CD4-positive, CD25-positive, alpha-beta regulatory T cell (primary cell): Measurements from ENCODE around the gene TERB1. TPM values are rescaled to one million over a fixed set of nuclear protein-coding genes. Genes with fewer than 3 reads are reported as not detected.

Source experiments
- ATAC-seq, 2 donors: fragments of 150-1000 bp; cut with Tn5 transposase; one replicate each; pipeline ENCODE4 v1.10.0; 2021; ENCODE audit warnings: low read depth in 2 of 2, moderate number of reproducible peaks in 2 of 2, moderate library complexity in 1 of 2
- DNase-seq, 3 donors: peaks; one replicate each; pipeline versions ENCODE4 v3.0.0 to v3.0.0-alpha.2; 2012 to 2022; ENCODE audit warnings: mixed read lengths in 1 of 3
- H3K27ac ChIP-seq: one replicate; pipeline ENCODE4 v1.7.0; 2013; ENCODE audit warnings: mild to moderate bottlenecking, low read length; ENCODE audit not compliant: insufficient read depth, poor library complexity, severe bottlenecking
- H3K27me3 ChIP-seq: one replicate; pipeline ENCODE4 v1.7.0; 2013; ENCODE audit warnings: low read length; ENCODE audit not compliant: control insufficient read depth, insufficient read depth
- H3K36me3 ChIP-seq: one replicate; pipeline ENCODE4 v1.7.0; 2013; ENCODE audit warnings: mild to moderate bottlenecking, low read length, moderate library complexity; ENCODE audit not compliant: control insufficient read depth, insufficient read depth
- H3K4me1 ChIP-seq: 2 replicates; pipeline ENCODE4 v1.7.0; 2013; ENCODE audit warnings: mild to moderate bottlenecking, low read length; ENCODE audit not compliant: insufficient read depth, control insufficient read depth, poor library complexity, severe bottlenecking
- H3K4me3 ChIP-seq: one replicate; pipeline ENCODE4 v1.7.0; 2013; ENCODE audit warnings: low read depth, mild to moderate bottlenecking, low read length, moderate library complexity
- H3K9me3 ChIP-seq, 2 experiments: 1 replicate in 1 of 2; 2 replicates in 1 of 2; pipeline ENCODE4 v1.7.0; 2013; ENCODE audit warnings: low read length in 2 of 2, mild to moderate bottlenecking in 1 of 2, moderate library complexity in 1 of 2; ENCODE audit not compliant: control insufficient read depth in 2 of 2
- H3K27ac Mint-ChIP-seq, 3 donors: one replicate each; pipeline ENCODE4 v1.8.0; 2020 to 2022; ENCODE audit warnings: mild to moderate bottlenecking in 3 of 3, mixed read lengths in 3 of 3, moderate library complexity in 2 of 3
- H3K27me3 Mint-ChIP-seq: one replicate; pipeline ENCODE4 v1.8.0; 2022; ENCODE audit warnings: mild to moderate bottlenecking, mixed read lengths
- H3K36me3 Mint-ChIP-seq: one replicate; pipeline ENCODE4 v1.8.0; 2020; ENCODE audit warnings: mixed read lengths
- H3K4me1 Mint-ChIP-seq, 4 donors: one replicate each; pipeline ENCODE4 v1.8.0; 2020 to 2022; ENCODE audit warnings: mixed read lengths in 4 of 4, mild to moderate bottlenecking in 1 of 4
- H3K4me3 Mint-ChIP-seq, 4 donors: one replicate each; pipeline ENCODE4 v1.8.0; 2020 to 2022; ENCODE audit warnings: mild to moderate bottlenecking in 4 of 4, mixed read lengths in 4 of 4, moderate library complexity in 3 of 4
- H3K9me3 Mint-ChIP-seq, 7 donors: one replicate each; pipeline ENCODE4 v1.8.0; 2020 to 2022; ENCODE audit warnings: mixed read lengths in 7 of 7, mild to moderate bottlenecking in 3 of 7, moderate library complexity in 2 of 7
- polyA plus RNA-seq, 4 donors: library from polyadenylated mRNA; unstranded; fragments of 300-500 nt; fragmentation: Illumina TruSeq; gene quantifications; one replicate each; pipeline ENCODE4 v1.2.3, GENCODE V29; 2021
- total RNA-seq: library from RNA; stranded (reverse); gene quantifications from one replicate; pipeline ENCODE4 v1.2.3, GENCODE V29; 2022

The TERB1 gene
- total and polyA plus RNA-seq, 5 donors from 2014 or later, result 0.20 TPM; not detected in 4

GRCh38 chr16:66752958-66753357 lies 48.4 kb downstream of the TERB1 start:
- H3K27ac Mint-ChIP-seq, result no peak overlapping the region
- no peak for ATAC-seq
- H3K4me3 Mint-ChIP-seq, result peak overlapping the region in 3 of 4 donors; percentile 77 to 86 (median 81)
- H3K9me3 Mint-ChIP-seq, result no peaks in the 10 kb centered on the region
- Histone ChIP-seq H3K4me3 (no peak overlapping the region), H3K27ac (no peak overlapping the region), H3K36me3 (peaks cover 14% of the 10 kb centered on the region), H3K27me3 (peaks cover 20% of the 10 kb centered on the region), H3K4me1 (peaks cover 28% of the 10 kb centered on the region), H3K9me3 (no peaks in the 10 kb centered on the region)
- peaks cover 12% of the 10 kb centered on the region for H3K36me3 Mint-ChIP-seq
- peak in 1 of 3 donors; percentile 13 for DNase-seq
- peaks cover 34% of the 10 kb centered on the region for H3K27me3 Mint-ChIP-seq
- H3K4me1 Mint-ChIP-seq, result peaks cover 9 to 36% (median 26%) of the 10 kb centered on the region in 4 donors

GRCh38 chr16:66752379-66752778 lies 49.0 kb downstream of the TERB1 start:
- Histone ChIP-seq H3K36me3 (peaks cover 17% of the 10 kb centered on the region), H3K4me1 (peaks cover 28% of the 10 kb centered on the region), H3K4me3 (no peak overlapping the region), H3K9me3 (no peaks in the 10 kb centered on the region), H3K27me3 (peaks cover 20% of the 10 kb centered on the region), H3K27ac (no peak overlapping the region)
- Mint-ChIP-seq H3K4me3 (peak overlapping the region; percentile 77 to 86 (median 82)), H3K27ac (peak overlapping the region; percentile 61 to 90 (median 76)), H3K9me3 (no peaks in the 10 kb centered on the region), H3K4me1 (peaks cover 9 to 39% (median 26%) of the 10 kb centered on the region in 4 donors), H3K36me3 (peaks cover 12% of the 10 kb centered on the region), H3K27me3 (peaks cover 34% of the 10 kb centered on the region)
- ATAC-seq (no peak), DNase-seq (no peak)

DNA sequence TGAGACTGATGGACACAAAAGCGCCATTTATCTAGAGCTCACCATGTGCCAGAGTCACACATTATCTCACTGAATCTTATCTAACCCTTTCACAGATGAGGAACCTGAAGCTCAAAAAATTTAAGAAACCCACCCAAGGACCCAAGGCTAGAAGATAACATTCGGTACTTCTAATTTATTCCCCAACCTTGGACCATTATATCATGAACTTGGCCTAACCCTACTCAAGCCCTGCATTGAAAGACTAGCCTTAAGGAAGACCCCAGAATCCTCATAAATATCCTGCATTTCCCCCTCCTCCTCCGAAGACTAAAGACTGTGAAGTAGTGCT lies 49.4 kb downstream of the TERB1 start:
- Histone ChIP-seq H3K4me3 (peak overlapping the region; percentile 77), H3K4me1 (peaks cover 28% of the 10 kb centered on the region), H3K27me3 (peaks cover 20% of the 10 kb centered on the region), H3K36me3 (peaks cover 20% of the 10 kb centered on the region), H3K9me3 (no peaks in the 10 kb centered on the region), H3K27ac (peak overlapping the region; percentile 66)
- Mint-ChIP-seq H3K4me1 (peaks cover 9 to 42% (median 27%) of the 10 kb centered on the region in 4 donors), H3K9me3 (no peaks in the 10 kb centered on the region), H3K36me3 (peaks cover 12% of the 10 kb centered on the region), H3K4me3 (peak overlapping the region; percentile 77 to 86 (median 82)), H3K27me3 (peaks cover 32% of the 10 kb centered on the region), H3K27ac (peak overlapping the region; percentile 61 to 90 (median 76))
- ATAC-seq (no peak), DNase-seq (no peak)

DNA sequence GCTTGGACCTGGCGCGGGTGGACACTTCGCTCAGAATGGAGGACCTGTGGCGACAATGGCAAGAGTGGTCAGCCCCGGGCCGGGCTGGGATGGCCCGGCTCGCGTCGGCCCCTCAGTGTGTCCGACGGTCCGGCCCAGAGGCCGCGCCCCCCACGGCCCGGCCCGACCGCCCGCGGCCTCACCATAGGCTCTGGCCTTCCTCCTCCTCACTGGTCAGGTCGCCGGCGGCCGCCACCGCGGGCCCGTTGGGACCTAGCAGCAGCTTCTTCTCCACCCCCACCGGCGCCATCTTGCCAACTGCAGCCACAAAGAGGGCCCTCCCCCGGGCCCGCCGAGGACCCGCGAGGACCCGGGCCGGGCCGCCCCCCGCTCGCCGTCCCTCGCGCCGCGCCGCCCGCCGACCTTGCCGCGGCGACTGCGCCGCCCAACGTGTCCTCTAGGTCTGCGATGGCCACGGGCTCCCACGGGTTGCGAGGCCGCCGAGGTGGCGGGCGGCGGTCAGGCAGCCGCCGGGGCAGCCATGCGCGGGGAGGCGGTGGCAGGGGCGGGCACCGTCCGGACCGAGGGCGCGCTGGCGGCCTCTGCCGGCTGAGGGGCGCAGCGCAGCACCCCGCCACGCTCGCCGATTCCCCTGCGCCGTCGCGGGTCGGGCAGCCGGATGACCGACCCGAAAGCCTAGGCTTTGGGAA lies 49.9 kb downstream of the TERB1 start, which contains the start of gene DYNC1LI2:
TSS of gene DYNC1LI2 (minus strand) at position 307 of the 689 bp plus-strand sequence. CDS start at position 289, 18 bp downstream.
- Histone ChIP-seq H3K27me3 (peaks cover 20% of the 10 kb centered on the region), H3K9me3 (no peaks in the 10 kb centered on the region), H3K4me3 (peak within 1 kb of the TSS; percentile 93), H3K36me3 (peaks cover 25% of the 10 kb centered on the region), H3K4me1 (peaks cover 28% of the 10 kb centered on the region), H3K27ac (peak within 1 kb of the TSS; percentile 66)
- DNase-seq, result peak; percentile 73 to 86 (median 83)
- Mint-ChIP-seq H3K4me1 (peaks cover 9 to 47% (median 31%) of the 10 kb centered on the region in 4 donors), H3K4me3 (peak within 1 kb of the TSS; percentile 77 to 97 (median 92)), H3K27me3 (peaks cover 27% of the 10 kb centered on the region), H3K9me3 (no peaks in the 10 kb centered on the region), H3K36me3 (peaks cover 12% of the 10 kb centered on the region), H3K27ac (peak within 1 kb of the TSS; percentile 90 to 96 (median 93))
- ATAC-seq, result peak; percentile 94 to 95

GRCh38 chr16:66751053-66751302 lies 50.4 kb downstream of the TERB1 start:
- H3K27me3 Mint-ChIP-seq, result peaks cover 23% of the 10 kb centered on the region
- Histone ChIP-seq H3K27me3 (peaks cover 17% of the 10 kb centered on the region), H3K36me3 (peaks cover 29% of the 10 kb centered on the region), H3K4me3 (peak overlapping the region; percentile 93), H3K9me3 (no peaks in the 10 kb centered on the region), H3K4me1 (peaks cover 28% of the 10 kb centered on the region), H3K27ac (peak overlapping the region; percentile 66)
- no peak for DNase-seq
- peaks cover 9 to 50% (median 35%) of the 10 kb centered on the region in 4 donors for H3K4me1 Mint-ChIP-seq
- H3K4me3 Mint-ChIP-seq, result peak overlapping the region; percentile 77 to 97 (median 92)
- peaks cover 12% of the 10 kb centered on the region for H3K36me3 Mint-ChIP-seq
- H3K27ac Mint-ChIP-seq, result peak overlapping the region; percentile 90 to 96 (median 90)
- ATAC-seq, result no peak
- no peaks in the 10 kb centered on the region for H3K9me3 Mint-ChIP-seq

GRCh38 chr16:66750279-66751052 lies 50.9 kb downstream of the TERB1 start:
- Histone ChIP-seq H3K9me3 (no peaks in the 10 kb centered on the region), H3K27me3 (peaks cover 14% of the 10 kb centered on the region), H3K4me3 (peak overlapping the region; percentile 93), H3K27ac (peak overlapping the region; percentile 66), H3K36me3 (peaks cover 31% of the 10 kb centered on the region), H3K4me1 (peaks cover 28% of the 10 kb centered on the region)
- Mint-ChIP-seq H3K9me3 (no peaks in the 10 kb centered on the region), H3K36me3 (peaks cover 12% of the 10 kb centered on the region), H3K27ac (peak overlapping the region; percentile 90 to 96 (median 90)), H3K4me3 (peak overlapping the region; percentile 77 to 97 (median 92)), H3K27me3 (peaks cover 19% of the 10 kb centered on the region), H3K4me1 (peaks cover 9 to 50% (median 36%) of the 10 kb centered on the region in 4 donors)
- DNase-seq, result no peak
- no peak for ATAC-seq

GRCh38 chr16:66746682-66747081 lies 54.7 kb downstream of the TERB1 start:
- H3K9me3 Mint-ChIP-seq, result no peaks in the 10 kb centered on the region
- Histone ChIP-seq H3K9me3 (no peaks in the 10 kb centered on the region), H3K27me3 (no peaks in the 10 kb centered on the region), H3K4me1 (peaks cover 22% of the 10 kb centered on the region), H3K4me3 (peak overlapping the region; percentile 7), H3K36me3 (peaks cover 65% of the 10 kb centered on the region), H3K27ac (no peak overlapping the region)
- peak overlapping the region in 1 of 4 donors; percentile 69 for H3K4me3 Mint-ChIP-seq
- peaks cover 15% of the 10 kb centered on the region for H3K36me3 Mint-ChIP-seq
- ATAC-seq (no peak), DNase-seq (peak in 1 of 3 donors; percentile 18)
- peaks cover 9 to 48% (median 37%) of the 10 kb centered on the region in 4 donors for H3K4me1 Mint-ChIP-seq
- peak overlapping the region in 1 of 3 donors; percentile 67 for H3K27ac Mint-ChIP-seq
- no peaks in the 10 kb centered on the region for H3K27me3 Mint-ChIP-seq
